GM23338 (cell line): ENCODE measurements around the gene SLA2. TPM values are rescaled to one million over a fixed set of nuclear protein-coding genes. Genes with fewer than 3 reads are reported as not detected.
A peak's percentile ranks its signal among the peaks of the same experiment; 100 is the strongest.

ENCODE experiments used
- ATAC-seq: fragments of 200-7000 bp; cut with Tn5 transposase; 3 replicates; pipeline ENCODE4 v1.9.1; 2020
- DNase-seq: peaks from one replicate; pipeline ENCODE4 v3.0.0-alpha.2; 2015; ENCODE audit warnings: low spot score
- H2AFZ ChIP-seq: fragments of 200-600 bp; sonication (generic); 2 replicates; pipeline ENCODE4 v1.8.0; 2016; ENCODE audit warnings: antibody characterized with exemption, mild to moderate bottlenecking, moderate library complexity
- H3F3A ChIP-seq: fragments of 200-600 bp; sonication (generic); replicated peaks from 2 replicates; pipeline ENCODE4 v1.8.0; 2017; ENCODE audit warnings: antibody characterized with exemption, mixed run types, low read depth
- H3K27ac ChIP-seq: fragments of 200-600 bp; sonication (generic); 2 replicates; pipeline ENCODE4 v1.6.1; 2016; ENCODE audit warnings: low read depth
- H3K27me3 ChIP-seq: fragments of 200-600 bp; sonication (generic); 2 replicates; pipeline ENCODE4 v1.8.0; 2016; ENCODE audit warnings: mild to moderate bottlenecking, mixed run types, moderate library complexity; ENCODE audit not compliant: insufficient read depth
- H3K36me3 ChIP-seq: fragments of 200-600 bp; sonication (generic); 2 replicates; pipeline ENCODE4 v1.8.0; 2016; ENCODE audit warnings: mild to moderate bottlenecking; ENCODE audit not compliant: insufficient read depth
- H3K4me1 ChIP-seq: fragments of 200-600 bp; sonication (generic); 2 replicates; pipeline ENCODE4 v1.8.0; 2016; ENCODE audit warnings: mild to moderate bottlenecking, moderate library complexity; ENCODE audit not compliant: insufficient read depth
- H3K4me2 ChIP-seq: fragments of 200-600 bp; sonication (generic); 2 replicates; pipeline ENCODE4 v1.7.1; 2017; ENCODE audit warnings: mixed run types
- H3K4me3 ChIP-seq: fragments of 200-600 bp; sonication (generic); 2 replicates; pipeline ENCODE4 v1.6.1; 2016; ENCODE audit warnings: mixed run types
- H3K79me2 ChIP-seq: fragments of 200-600 bp; sonication (generic); replicated peaks from 2 replicates; pipeline ENCODE4 v1.8.0; 2017; ENCODE audit warnings: mild to moderate bottlenecking; ENCODE audit not compliant: insufficient read depth
- H3K9me2 ChIP-seq: fragments of 200-600 bp; sonication (generic); 2 replicates; pipeline ENCODE4 v1.8.0; 2017; ENCODE audit not compliant: insufficient read depth
- H4K20me1 ChIP-seq: fragments of 200-600 bp; sonication (generic); replicated peaks from 2 replicates; pipeline ENCODE4 v1.8.0; 2017; ENCODE audit warnings: mild to moderate bottlenecking; ENCODE audit not compliant: insufficient read depth
- H3K27ac Mint-ChIP-seq: 2 replicates; pipeline ENCODE4 v1.8.0; 2020; ENCODE audit warnings: inconsistent platforms, mild to moderate bottlenecking, moderate library complexity, mixed read lengths
- H3K27me3 Mint-ChIP-seq: 3 replicates; pipeline ENCODE4 v1.8.0; 2022; ENCODE audit warnings: low read depth, mild to moderate bottlenecking, moderate library complexity, mixed read lengths, inconsistent platforms; ENCODE audit not compliant: insufficient read depth, poor library complexity
- H3K36me3 Mint-ChIP-seq: 3 replicates; pipeline ENCODE4 v1.8.0; 2021; ENCODE audit warnings: low read depth, mild to moderate bottlenecking, inconsistent platforms, moderate library complexity, mixed read lengths
- H3K4me1 Mint-ChIP-seq: 3 replicates; pipeline ENCODE4 v1.8.0; 2020; ENCODE audit warnings: mild to moderate bottlenecking, inconsistent platforms, mixed read lengths
- H3K4me3 Mint-ChIP-seq: 3 replicates; pipeline ENCODE4 v1.8.0; 2021; ENCODE audit warnings: moderate library complexity, mild to moderate bottlenecking, inconsistent platforms, mixed read lengths
- H3K9me3 Mint-ChIP-seq: 3 replicates; pipeline ENCODE4 v1.8.0; 2020; ENCODE audit warnings: moderate library complexity, mild to moderate bottlenecking, inconsistent platforms, mixed read lengths
- CREB1 ChIP-seq: fragments of 250-450 bp; sonication (Bioruptor Pico); IDR thresholded peaks from 2 replicates; pipeline ENCODE4 v1.5.0; 2020; ENCODE audit warnings: low read depth, mild to moderate bottlenecking, moderate library complexity
- EZH2 ChIP-seq: fragments of 200-600 bp; sonication (generic); IDR thresholded peaks from one replicate; pipeline ENCODE4 v1.8.0; 2017; ENCODE audit warnings: antibody characterized with exemption, mild to moderate bottlenecking, low read depth; ENCODE audit not compliant: unreplicated experiment
- JUNB ChIP-seq: IDR thresholded peaks from one replicate; pipeline ENCODE4 v1.6.1; 2016; ENCODE audit warnings: antibody characterized with exemption; ENCODE audit not compliant: unreplicated experiment
- STAT1 ChIP-seq: IDR thresholded peaks from one replicate; pipeline ENCODE4 v1.6.1; 2016; ENCODE audit warnings: antibody characterized with exemption; ENCODE audit not compliant: unreplicated experiment
- ZNF114 ChIP-seq: fragments of 250-450 bp; sonication (Bioruptor Pico); IDR thresholded peaks from 2 replicates; pipeline ENCODE4 v1.5.0; 2020; ENCODE audit warnings: mild to moderate bottlenecking, moderate library complexity
- polyA plus RNA-seq: library from polyadenylated mRNA; unstranded; fragments of >200 nt; fragmentation: Nextera tagmentation; extraction: Ambion mirVana; gene quantifications from 2 replicates; pipeline ENCODE4 v1.2.1, GENCODE V29; 2016
- total RNA-seq: library from RNA; depleted of rRNA; stranded (reverse); fragments of >200 nt; shearing (Covaris generic); gene quantifications from 2 replicates; pipeline ENCODE4 v1.2.3, GENCODE V29; 2014
- TF ChIP-seq, protein P1 (sequence below), 2 experiments: fragments of 200-600 bp in 1 of 2; sonication (generic) in 1 of 2; conservative IDR thresholded peaks; 2 replicates each; pipeline versions ENCODE4 v1.5.1 to v1.6.1; 2016 to 2017; ENCODE audit warnings: antibody characterized with exemption in 2 of 2, low read depth in 2 of 2, mild to moderate bottlenecking in 2 of 2, moderate library complexity in 1 of 2
- TF ChIP-seq, protein P2 (sequence below): IDR thresholded peaks from 2 replicates; pipeline ENCODE4 v1.6.1; 2016; ENCODE audit warnings: antibody characterized with exemption
- TF ChIP-seq, protein P3 (sequence below): IDR thresholded peaks from one replicate; pipeline ENCODE4 v1.6.1; 2018; ENCODE audit warnings: antibody characterized with exemption; ENCODE audit not compliant: unreplicated experiment

SLA2 gene
- total and polyA plus RNA-seq, 2 experiments from 2014 or later: 0.18 TPM; not detected in 1

DNA sequence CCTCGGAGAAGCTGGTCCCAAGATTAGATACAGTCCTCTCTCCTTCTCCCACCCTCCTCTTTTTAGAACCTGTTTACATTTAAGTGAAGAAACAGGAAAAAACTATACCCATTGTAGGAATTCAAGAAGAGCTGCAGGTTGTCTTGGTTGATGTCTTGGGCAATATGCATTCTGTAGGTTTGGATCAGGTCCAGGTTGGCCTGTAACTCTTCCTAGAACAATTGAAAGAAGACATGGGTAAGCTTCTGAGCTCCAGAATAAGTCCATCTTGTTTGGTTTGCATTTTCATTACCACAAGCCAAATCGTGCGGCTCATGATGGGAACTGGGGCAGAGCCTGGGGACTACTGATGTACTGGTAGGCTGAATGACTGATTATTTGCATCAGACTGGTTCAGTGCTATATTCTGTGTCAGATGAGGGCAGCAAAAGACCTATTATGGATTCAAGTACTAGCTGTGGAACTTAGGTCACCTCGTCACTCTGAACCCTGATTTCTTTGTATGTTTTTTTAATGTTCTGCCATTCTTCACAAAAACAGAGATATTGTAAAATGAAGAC is 20.3 kb upstream of the SLA2 start:
- Mint-ChIP-seq H3K27ac (no peak overlapping the region), H3K4me1 (no peaks in the 10 kb centered on the region), H3K36me3 (no peaks in the 10 kb centered on the region; the same call in 2 of the 3 replicates), H3K27me3 (no peaks in the 10 kb centered on the region), H3K4me3 (no peak overlapping the region), H3K9me3 (no peaks in the 10 kb centered on the region)
- ATAC-seq (no peak), DNase-seq (no peak)
- no peak overlapping the region for H3K27ac ChIP-seq
- no peak overlapping the region for H3K4me3 ChIP-seq
- no peak overlapping the region for H2AFZ ChIP-seq
- H3K4me2 ChIP-seq: no peak overlapping the region
- no peaks in the 10 kb centered on the region; the same call in 1 of the 2 replicates for H3K36me3 ChIP-seq
- no peaks in the 10 kb centered on the region for H3K27me3 ChIP-seq
- no peaks in the 10 kb centered on the region for H3K4me1 ChIP-seq
- no peaks in the 10 kb centered on the region for H3K79me2 ChIP-seq
- H4K20me1 ChIP-seq: peaks cover 3% of the 10 kb centered on the region; the same call in 1 of the 2 replicates
- H3F3A ChIP-seq: peaks cover 5% of the 10 kb centered on the region; the same call in 1 of the 2 replicates
- H3K9me2 ChIP-seq: no peaks in the 10 kb centered on the region
- no peak for TF ChIP-seq CREB1
- TF ChIP-seq, protein P1, sequence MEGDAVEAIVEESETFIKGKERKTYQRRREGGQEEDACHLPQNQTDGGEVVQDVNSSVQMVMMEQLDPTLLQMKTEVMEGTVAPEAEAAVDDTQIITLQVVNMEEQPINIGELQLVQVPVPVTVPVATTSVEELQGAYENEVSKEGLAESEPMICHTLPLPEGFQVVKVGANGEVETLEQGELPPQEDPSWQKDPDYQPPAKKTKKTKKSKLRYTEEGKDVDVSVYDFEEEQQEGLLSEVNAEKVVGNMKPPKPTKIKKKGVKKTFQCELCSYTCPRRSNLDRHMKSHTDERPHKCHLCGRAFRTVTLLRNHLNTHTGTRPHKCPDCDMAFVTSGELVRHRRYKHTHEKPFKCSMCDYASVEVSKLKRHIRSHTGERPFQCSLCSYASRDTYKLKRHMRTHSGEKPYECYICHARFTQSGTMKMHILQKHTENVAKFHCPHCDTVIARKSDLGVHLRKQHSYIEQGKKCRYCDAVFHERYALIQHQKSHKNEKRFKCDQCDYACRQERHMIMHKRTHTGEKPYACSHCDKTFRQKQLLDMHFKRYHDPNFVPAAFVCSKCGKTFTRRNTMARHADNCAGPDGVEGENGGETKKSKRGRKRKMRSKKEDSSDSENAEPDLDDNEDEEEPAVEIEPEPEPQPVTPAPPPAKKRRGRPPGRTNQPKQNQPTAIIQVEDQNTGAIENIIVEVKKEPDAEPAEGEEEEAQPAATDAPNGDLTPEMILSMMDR (conservative IDR thresholded peaks at IDR 0.05; ENCODE audit: low read depth in 2 of 2): peak in 1 of 2 experiments; percentile 39; a peak in 2 of 4 replicates

DNA sequence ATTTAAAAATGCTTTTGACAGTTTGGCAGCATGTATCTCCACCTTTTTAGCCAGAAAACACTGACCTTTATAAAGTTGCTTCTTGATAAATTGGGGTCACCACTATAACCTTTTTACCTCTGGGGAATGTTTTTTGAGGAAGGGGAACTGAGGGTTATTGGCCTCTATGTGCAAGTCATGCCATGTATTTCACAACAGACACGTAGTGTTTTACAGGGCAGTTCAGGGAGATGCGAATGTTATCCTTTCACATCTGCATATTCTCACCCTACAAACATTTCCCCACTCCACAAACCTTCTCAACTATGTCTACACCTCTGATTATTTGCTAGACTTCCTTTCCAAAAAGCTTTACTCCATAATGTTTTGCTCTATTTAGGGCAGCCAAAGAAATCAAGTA is 17.0 kb upstream of the SLA2 start:
- Histone ChIP-seq H3K4me1 (no peaks in the 10 kb centered on the region), H3K36me3 (no peaks in the 10 kb centered on the region; the same call in 1 of the 2 replicates), H4K20me1 (no peaks in the 10 kb centered on the region; the same call in 1 of the 2 replicates), H3K4me3 (no peak overlapping the region), H3K27me3 (no peaks in the 10 kb centered on the region), H2AFZ (no peak overlapping the region), H3F3A (peaks cover 5% of the 10 kb centered on the region; the same call in 1 of the 2 replicates), H3K4me2 (no peak overlapping the region), H3K9me2 (no peaks in the 10 kb centered on the region), H3K27ac (no peak overlapping the region), H3K79me2 (no peaks in the 10 kb centered on the region)
- DNase-seq (no peak), ATAC-seq (no peak)
- Mint-ChIP-seq H3K36me3 (peaks cover 4% of the 10 kb centered on the region; the same call in 1 of the 3 replicates), H3K27ac (no peak overlapping the region), H3K9me3 (no peaks in the 10 kb centered on the region), H3K27me3 (peaks cover 2% of the 10 kb centered on the region), H3K4me3 (no peak overlapping the region), H3K4me1 (no peaks in the 10 kb centered on the region)
- TF ChIP-seq STAT1: no peak
- TF ChIP-seq JUNB: no peak
- TF ChIP-seq CREB1: no peak
- no peak for TF ChIP-seq ZNF114 (CRISPR knock-in tag)
- TF ChIP-seq, protein P2, sequence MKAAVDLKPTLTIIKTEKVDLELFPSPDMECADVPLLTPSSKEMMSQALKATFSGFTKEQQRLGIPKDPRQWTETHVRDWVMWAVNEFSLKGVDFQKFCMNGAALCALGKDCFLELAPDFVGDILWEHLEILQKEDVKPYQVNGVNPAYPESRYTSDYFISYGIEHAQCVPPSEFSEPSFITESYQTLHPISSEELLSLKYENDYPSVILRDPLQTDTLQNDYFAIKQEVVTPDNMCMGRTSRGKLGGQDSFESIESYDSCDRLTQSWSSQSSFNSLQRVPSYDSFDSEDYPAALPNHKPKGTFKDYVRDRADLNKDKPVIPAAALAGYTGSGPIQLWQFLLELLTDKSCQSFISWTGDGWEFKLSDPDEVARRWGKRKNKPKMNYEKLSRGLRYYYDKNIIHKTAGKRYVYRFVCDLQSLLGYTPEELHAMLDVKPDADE: no peak
- TF ChIP-seq, protein P3, sequence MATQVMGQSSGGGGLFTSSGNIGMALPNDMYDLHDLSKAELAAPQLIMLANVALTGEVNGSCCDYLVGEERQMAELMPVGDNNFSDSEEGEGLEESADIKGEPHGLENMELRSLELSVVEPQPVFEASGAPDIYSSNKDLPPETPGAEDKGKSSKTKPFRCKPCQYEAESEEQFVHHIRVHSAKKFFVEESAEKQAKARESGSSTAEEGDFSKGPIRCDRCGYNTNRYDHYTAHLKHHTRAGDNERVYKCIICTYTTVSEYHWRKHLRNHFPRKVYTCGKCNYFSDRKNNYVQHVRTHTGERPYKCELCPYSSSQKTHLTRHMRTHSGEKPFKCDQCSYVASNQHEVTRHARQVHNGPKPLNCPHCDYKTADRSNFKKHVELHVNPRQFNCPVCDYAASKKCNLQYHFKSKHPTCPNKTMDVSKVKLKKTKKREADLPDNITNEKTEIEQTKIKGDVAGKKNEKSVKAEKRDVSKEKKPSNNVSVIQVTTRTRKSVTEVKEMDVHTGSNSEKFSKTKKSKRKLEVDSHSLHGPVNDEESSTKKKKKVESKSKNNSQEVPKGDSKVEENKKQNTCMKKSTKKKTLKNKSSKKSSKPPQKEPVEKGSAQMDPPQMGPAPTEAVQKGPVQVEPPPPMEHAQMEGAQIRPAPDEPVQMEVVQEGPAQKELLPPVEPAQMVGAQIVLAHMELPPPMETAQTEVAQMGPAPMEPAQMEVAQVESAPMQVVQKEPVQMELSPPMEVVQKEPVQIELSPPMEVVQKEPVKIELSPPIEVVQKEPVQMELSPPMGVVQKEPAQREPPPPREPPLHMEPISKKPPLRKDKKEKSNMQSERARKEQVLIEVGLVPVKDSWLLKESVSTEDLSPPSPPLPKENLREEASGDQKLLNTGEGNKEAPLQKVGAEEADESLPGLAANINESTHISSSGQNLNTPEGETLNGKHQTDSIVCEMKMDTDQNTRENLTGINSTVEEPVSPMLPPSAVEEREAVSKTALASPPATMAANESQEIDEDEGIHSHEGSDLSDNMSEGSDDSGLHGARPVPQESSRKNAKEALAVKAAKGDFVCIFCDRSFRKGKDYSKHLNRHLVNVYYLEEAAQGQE: no peak
- TF ChIP-seq EZH2: no peak
